Effector CD8-positive, alpha-beta T cell (primary cell): ENCODE results near the gene SEC24B.
"Not testable (repeated sequence)": the region's sequence is repeated elsewhere in the genome, so short reads cannot be mapped to it uniquely, and the experiment has no call there.

Experiments used
- DNase-seq: peaks from one replicate; lab custom pipeline; 2025; lab: John Stamatoyannopoulos, UW

Gene SEC24B

GRCh38 chr4:109506890-109507289 is 73.3 kb downstream of the SEC24B start:
- no peak for DNase-seq

- no peak for DNase-seq
Observed at GRCh38 chr4:109510687-109511086, 77.1 kb downstream of the SEC24B start.

DNA sequence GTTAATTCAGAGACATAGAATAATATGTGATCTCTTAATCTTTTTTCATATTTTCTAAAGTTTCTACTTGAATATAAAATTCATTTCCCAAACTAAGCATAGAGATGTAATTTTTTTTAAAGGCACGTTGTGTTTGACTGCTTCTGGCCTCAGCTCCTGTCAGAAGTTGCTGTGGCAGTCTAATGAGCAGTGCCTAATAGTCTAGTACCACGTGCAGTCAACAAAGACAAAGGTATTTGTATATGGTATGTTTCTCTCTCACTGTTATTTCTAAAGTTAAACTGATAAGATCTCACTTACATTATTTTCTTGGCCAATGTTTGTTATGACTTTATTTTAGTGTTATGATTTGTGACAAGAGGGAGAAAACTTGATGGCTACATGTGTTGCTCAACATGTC is 77.8 kb downstream of the SEC24B start:
- DNase-seq, result no peak

GRCh38 chr4:109513368-109513767 is 79.8 kb downstream of the SEC24B start:
- not testable (repeated sequence) for DNase-seq

DNA sequence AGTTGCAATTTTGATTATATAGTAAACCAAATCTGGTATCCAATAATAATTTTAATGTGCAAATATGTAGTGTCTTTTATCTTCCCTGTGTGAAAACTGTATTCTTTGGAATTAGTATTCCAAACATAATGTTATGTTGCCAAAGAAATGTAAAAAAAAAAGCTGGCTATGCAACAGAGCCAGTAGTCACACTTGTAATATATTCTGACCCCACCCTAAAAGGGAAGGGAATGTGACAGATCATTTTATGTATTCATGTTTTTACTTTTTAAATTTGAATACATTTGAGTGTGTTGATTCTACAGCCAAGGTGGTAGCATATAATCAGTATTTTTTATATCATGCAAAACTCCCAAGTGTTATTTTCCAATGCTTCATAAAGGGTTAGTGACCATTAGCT is 98.6 kb downstream of the SEC24B start:
- no peak for DNase-seq

GRCh38 chr4:109545401-109545800 is 111.8 kb downstream of the SEC24B start:
- no peak for DNase-seq

- DNase-seq, result no peak
Observed at GRCh38 chr4:109547394-109547793, 113.8 kb downstream of the SEC24B start.

- DNase-seq, result no peak
Observed at GRCh38 chr4:109548655-109549054, 115.0 kb downstream of the SEC24B start.

DNA sequence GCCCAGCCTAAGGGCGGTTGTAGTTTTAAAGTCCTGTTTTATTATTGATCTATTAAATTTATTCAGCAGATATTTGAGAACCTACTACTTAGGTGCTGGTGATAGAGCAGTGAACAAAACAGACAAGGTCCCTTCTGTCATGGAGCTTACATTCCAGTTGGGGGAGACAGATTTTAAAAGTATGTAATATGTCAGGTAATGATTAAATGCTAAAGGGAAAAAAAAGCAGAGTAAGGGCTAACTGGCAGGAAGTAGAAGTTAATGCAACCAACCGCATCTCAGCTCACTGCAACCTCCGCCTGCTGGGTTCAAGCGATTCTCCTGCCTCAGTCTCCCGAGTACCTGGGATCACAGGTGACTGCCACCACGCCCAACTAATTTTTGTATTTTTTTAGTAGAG is 118.6 kb downstream of the SEC24B start:
- DNase-seq, result no peak

DNA sequence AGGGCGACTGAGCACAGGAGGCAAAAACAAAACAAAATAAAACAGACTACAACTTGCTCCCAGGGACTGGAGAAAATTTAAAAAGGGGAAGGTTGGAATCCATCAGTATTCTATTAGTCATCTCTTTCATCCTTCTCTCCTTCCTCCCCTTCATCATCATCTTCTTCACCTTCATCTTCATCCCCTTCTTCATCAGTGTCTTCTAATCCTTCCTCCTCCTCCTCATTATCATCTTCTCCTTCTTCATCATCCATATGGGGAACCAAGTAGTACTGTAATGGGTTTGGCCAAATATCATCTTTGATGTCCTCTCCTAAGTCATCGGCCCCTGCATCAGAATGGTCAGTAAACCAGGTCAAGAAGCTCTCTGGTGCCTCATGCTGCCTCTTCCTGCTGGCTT is 119.5 kb downstream of the SEC24B start:
- DNase-seq, result no peak

GRCh38 chr4:109554971-109555370 is 121.4 kb downstream of the SEC24B start:
- DNase-seq, result no peak

GRCh38 chr4:109557433-109557832 is 123.8 kb downstream of the SEC24B start:
- no peak for DNase-seq

- DNase-seq, result not testable (repeated sequence)
Observed at GRCh38 chr4:109558095-109558494, 124.5 kb downstream of the SEC24B start.

DNA sequence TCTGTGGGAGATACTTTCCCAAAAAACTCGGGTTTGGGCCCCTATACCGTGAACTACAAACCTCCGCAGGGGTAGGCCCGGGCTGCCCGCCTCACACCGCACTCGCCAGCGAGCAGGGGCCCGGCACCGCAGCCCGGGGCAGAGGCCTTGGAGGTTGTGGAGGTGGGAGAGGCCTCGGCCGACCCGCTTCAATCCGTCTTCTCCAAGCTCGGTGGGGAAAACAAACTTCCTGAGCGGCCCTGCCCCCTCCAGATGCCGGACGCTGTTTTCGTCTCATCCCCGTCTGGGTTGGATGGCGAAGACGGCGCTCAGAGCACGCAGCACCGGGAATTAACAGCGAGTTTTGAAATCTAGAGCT is 126.0 kb downstream of the SEC24B start:
- no peak for DNase-seq

DNA sequence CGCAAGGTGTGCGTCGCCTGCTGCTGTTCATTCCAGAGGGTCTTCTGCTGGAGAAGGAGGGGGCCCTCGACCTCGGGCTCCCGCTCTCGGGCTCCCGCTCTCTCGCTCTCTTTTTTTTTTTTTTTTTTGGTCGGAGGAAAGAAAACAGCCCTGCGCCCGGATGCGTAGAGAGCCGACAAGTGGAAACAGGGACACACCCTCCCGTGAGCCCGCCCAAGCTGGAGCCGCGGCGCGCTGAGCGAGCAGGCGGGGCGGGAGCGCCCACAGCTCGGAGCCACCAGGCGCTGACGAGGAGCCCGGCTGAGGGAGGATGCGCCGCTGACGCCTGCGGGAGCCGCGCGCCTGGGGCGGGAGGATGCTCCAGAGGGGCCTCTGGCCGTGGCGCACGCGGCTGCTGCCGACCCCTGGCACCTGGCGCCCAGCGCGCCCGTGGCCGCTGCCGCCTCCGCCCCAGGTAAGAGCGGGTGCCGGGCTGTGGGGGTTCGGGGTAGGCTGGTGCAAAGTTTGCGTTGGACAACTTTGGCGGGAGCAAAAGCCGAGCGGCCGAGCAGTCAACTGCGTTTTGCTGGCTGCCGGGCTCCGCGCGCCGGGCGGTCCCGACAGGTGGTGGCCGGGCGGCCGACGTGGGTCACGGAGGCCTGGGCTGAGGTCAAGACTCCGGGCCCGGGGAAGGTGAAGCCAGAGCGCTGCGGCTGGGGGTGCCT is 126.5 kb downstream of the SEC24B start, which contains the start of gene MCUB:
Gene MCUB (plus strand): TSS at position 264 of the 704 bp plus-strand sequence. CDS start 92 bp downstream, at position 356.
- peak; percentile 83 for DNase-seq

- peak; percentile 21 for DNase-seq
Observed at GRCh38 chr4:109560687-109561461, 127.3 kb downstream of the SEC24B start.

- no peak for DNase-seq
Observed at GRCh38 chr4:109562457-109563239, 129.0 kb downstream of the SEC24B start.

DNA sequence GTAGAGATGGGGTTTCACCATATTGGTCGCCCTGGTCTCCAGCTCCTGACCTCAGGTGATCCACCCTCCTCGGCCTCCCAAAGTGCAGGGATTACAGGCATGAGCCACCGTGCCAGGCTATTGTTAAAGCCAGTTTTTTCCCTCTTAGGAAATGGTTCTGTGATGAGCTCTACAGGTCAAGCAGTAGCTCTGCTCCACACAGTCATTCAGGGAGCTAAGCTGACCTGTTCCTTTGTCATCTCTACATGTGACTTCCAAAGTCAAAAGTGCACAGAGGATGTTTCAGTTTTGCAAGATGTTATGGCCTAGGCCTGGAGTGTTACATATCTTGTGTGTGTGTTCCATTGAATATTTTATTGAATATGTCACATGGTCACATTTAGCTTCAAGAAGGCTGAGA is 137.9 kb downstream of the SEC24B start:
- no peak for DNase-seq

DNA sequence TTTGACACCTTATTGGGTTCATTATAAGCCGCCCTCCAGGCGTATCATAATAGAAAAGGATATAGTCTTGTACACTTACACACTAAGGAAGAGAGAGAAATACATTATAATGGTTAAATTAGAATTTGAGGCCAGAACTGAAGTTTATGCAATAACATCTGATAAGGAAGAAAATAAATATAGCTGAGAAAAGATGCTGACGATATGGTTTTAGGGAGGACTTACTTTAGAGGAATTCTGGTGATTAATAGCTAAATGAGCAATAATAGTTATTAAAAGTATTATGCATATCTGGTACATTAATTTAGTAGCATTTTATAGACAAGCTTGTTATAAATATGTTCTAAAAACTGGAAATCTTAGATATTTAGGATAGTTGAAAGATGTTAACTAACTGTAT is 138.5 kb downstream of the SEC24B start:
- no peak for DNase-seq

GRCh38 chr4:109574443-109574850 is 140.8 kb downstream of the SEC24B start:
- DNase-seq, result no peak

DNA sequence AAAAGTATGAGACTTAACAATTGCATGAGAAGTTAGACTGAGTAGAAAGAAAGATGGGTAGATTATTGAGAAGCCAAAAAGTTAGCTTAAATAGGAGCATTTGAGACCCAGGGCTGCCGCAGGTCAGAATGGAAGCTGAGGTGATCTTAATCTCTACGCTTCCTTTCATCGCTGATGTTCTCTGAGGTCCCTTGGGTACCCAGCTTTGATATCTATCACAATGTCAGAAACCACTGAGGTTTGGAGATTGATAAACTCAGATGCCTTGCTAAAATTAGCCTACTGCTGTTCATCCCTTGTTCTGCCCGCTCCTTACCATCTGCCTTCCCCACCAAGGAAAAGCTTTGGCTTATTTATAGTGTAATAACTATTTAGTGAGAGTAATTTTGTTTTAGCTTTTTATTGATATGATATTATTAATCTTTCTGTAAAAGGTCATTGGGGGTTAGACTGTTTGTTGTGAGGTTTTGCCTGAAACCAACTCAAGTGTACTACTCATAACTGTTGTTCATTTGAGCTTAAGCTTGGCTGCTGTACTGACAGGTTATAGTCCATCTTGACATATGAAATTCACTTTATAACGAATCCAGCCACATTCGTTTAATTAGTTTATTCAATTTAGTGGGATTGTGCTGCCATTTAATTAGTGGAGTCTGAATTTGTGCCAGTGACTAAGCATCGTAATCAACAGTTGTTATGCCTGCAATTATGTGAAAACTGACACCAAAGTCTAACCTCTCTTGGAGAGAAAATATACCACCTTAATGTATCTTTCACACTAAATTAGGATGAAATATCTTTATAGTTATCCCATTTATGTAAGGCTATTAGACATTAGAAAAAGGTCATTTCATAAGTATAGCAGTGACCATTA is 141.6 kb downstream of the SEC24B start:
- DNase-seq, result peak; percentile 1

- DNase-seq, result no peak
Observed at GRCh38 chr4:109576462-109576861, 142.8 kb downstream of the SEC24B start.
